ENCODE results near the gene LRRC28.

LRRC28 gene

DNA sequence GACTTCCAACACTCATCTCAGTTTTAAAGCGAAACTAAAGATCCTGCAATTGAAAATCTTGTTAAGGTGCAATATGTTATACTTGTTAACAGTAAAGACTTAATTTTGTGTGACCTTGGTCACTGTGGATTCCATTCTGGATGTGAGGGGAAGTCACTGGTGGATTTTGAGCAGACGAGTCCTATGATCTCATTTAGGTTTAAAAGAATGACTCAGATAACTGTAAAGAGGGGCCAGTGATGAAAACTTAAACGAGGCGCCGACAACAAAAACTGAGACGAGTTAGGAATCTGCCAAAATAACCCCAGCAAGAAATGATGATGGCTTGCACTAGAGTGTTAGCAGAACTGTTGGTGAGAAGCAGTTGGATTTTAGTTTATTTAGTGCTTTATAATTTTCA lies 56.5 kb downstream of the LRRC28 start:
- no peak for DNase-seq

DNA sequence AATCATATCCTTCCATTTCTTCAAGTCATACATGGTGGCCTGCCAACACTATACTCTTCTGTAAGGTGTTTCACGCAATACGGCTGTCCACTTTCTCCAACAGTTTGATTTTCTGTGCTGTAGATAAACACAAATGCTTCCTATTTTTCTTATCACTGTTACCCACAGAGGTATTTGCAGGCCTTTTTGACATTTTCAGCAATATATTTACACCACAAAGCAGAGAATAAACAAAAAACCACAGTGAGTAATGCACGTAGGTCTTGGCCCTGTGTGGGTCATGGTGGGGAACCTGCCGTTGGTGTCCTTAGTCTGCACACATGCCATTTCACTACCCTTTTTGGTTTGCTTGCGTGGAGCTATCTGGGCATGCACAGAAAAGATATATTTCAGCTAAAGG lies 59.5 kb downstream of the LRRC28 start:
- no peak for DNase-seq

DNA sequence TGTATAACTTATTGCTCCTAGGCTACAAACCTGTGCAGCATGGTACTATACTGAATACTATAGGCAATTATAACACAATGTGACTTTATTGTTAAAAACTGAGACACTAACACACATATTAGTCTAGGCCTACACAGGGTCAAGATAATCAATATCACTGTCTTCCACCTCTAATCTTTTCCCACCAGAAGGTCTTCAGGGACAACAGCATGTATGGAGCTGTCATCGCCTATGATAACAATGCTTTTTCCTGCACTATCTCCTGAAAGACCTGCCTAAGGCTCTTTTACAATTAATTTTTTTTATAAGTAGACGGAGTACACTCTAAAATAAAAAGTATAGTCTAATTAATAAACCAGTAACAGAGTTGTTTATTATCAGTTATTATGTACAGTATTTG lies 60.9 kb downstream of the LRRC28 start:
- DNase-seq = no peak

DNA sequence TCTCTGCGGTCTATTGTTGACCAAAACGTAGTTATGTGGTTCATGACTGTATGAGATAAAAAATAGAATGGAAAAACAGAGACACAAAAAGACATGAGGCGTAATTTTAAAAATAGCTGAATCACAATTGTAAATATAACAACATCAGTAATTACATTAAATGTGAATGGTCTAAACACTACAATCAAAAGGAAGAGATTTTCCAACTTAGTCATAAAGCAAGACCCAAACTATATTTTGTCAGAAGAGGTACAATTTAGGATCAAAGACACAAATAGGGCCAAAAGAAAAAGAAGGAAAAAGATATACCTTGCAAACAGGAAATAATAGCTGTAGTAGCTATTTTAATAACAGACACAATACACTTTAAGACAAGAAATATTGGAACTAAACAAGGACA lies 61.5 kb downstream of the LRRC28 start:
- DNase-seq = no peak

DNA sequence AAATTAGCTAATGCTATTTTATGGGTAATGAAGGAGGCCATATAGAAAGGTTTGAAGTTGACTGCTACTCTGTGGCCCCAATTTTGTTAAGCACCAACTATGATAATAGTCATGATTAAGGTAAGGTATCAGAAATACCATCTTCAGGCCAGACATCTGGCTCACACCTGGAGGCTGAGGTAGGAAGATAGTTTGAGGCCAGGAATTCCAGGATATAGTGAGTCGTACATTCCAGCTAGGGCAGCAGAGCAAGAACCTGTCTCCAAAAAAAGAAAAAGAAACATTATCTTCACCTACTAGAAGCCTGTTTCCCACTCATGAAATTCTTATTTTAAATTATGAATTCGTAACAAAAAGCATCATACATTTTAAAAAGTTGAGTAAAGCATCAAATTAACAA lies 64.4 kb downstream of the LRRC28 start:
- DNase-seq = no peak

DNA sequence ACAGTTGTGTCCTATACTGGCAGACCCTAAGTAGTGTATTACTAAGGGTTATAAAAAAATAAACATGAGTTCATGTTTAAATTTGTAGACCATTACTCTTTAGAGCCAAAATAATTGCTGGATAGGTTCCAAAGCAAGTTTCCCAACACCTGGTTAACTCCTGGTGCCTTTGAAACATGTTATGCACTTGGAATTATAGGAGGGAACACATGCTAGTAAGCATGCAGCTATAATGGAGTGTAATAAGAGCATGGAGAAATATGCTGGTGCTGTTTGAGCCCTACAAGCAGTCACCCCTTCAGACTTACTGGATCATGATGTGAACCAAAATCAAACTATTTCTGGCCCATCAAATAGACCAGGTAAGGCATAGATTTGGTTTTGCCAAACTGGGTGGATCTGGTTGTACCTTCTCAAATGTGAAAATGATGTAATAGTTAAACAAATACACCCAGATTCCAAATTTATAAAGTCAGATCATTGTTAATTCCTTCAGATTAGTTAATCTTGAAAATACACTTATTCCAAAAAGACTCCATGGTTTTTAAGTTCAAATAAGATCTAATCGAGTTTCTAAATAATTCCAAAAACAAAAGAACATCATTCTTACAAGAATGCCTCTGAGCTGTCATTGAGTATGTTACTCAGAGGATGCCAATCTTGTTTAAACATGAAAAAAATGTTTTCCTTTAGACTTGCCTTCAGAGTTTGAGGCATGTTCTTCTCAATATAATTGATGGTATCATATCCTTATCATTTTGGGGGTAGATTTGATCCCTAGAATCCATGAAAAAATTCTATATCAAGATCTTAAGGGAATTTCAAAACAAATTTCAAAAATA lies 69.3 kb downstream of the LRRC28 start:
- no peak for DNase-seq

DNA sequence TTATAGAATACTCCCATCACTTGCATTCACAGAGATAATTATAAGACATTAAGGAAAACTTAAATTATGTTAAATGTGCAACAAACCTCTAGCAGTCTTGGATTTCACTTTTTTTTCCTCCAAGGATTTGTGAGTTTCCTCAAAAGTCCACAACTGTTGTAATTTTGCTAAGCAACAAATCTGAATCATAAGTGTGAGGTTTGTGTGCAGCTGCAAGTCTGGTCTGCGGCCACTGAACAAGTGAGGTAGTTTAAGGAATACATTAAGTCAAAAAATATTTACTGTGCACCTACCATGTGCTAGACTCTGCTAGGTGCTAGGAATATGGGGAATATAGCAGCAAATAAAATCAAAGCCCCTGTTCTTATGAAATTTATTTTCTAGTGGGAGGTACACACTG lies 70.2 kb downstream of the LRRC28 start:
- DNase-seq = no peak

DNA sequence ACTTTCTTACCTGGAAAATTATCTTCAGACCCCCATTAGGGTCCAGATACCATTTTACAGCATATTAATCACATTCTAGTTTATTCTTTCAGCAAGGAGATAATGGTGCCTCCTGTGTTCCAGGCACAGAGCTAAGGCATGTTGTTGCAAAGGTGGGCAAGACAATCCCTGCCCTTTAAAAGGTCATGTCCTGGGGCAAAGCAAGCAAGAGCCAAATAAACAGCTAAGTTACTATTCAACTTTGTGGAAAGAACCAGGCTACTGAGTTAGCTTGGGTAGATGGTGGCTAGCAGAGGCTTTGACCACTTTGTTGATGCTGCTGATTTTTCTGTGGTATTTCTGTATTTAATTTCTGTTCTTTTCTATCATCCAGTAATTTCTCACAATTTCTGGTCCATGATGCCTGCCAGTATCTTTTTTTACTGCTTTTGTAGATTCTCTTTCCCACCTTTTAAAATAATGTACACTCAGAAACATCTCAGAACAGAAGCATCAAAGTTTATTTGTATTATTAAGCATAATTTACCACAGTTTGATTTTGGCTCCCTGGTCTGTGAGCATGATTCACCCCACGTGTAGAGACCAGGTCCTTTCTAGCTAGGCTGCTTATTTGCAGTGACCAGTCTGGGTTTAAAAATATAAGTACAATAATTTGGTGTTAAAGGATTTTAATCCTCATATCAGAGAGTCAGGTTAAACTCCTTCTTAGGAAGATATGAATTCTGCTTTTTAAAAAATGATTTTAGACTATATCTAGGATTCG lies 71.5 kb downstream of the LRRC28 start:
- no peak for DNase-seq

DNA sequence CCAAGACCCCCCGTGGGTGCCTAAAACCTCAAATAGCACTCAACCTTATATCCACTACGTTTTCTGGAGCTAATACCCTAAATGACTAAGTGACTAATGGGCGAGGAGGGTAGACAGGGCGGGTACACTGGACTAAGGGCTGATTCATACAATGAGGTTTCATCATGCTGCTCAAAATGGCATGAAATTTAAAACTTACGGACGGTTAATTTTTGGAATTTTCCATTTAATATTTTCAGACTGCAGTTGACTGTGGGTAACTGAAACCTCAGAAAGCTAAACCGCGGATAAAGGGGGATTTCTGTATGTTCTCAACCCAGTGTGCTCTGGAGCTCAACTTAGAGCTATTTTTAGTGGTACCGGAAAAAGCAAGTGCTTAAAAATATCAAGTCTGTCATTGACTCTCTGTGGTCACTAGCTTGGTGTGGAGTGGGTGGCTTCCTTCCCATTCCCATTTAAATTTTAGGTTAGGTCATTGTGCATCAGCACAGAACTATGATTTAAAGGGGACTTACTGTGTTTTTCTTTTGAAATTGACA lies 72.9 kb downstream of the LRRC28 start:
- no peak for DNase-seq

DNA sequence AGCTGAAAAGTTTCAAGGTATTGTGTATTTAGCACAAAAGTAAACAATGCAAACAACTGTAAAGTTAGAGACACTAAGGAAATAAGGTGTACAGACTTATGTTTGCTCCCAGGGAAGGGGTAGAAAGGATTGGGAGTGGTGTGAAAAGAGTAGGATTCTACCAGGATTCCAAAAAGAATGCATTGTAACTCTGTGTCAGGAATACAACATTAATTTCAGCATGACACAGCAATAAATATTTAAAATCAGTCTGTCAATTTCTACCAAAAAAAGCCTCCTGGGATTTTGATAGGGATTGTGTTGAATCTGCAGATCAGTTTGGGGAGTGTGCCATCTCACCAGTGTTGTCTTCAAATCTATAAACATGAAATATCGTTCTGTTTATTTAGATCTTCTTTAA lies 73.4 kb downstream of the LRRC28 start:
- DNase-seq = no peak

DNA sequence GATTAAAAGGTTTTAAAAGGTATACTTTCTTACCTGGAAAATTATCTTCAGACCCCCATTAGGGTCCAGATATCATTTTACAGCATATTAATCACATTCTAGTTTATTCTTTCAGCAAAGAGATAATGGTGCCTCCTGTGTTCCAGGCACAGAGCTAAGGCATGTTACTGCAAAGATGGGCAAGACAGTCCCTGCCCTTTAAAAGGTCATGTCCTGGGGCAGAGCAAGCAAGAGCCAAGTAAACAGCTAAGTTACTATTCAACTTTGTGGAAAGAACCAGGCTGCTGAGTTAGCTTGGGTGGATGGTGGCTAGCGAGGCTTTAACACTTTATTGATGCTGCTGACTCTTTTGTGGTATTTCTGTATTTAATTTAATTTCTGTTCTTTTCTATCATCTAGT lies 75.0 kb downstream of the LRRC28 start:
- no peak for DNase-seq

DNA sequence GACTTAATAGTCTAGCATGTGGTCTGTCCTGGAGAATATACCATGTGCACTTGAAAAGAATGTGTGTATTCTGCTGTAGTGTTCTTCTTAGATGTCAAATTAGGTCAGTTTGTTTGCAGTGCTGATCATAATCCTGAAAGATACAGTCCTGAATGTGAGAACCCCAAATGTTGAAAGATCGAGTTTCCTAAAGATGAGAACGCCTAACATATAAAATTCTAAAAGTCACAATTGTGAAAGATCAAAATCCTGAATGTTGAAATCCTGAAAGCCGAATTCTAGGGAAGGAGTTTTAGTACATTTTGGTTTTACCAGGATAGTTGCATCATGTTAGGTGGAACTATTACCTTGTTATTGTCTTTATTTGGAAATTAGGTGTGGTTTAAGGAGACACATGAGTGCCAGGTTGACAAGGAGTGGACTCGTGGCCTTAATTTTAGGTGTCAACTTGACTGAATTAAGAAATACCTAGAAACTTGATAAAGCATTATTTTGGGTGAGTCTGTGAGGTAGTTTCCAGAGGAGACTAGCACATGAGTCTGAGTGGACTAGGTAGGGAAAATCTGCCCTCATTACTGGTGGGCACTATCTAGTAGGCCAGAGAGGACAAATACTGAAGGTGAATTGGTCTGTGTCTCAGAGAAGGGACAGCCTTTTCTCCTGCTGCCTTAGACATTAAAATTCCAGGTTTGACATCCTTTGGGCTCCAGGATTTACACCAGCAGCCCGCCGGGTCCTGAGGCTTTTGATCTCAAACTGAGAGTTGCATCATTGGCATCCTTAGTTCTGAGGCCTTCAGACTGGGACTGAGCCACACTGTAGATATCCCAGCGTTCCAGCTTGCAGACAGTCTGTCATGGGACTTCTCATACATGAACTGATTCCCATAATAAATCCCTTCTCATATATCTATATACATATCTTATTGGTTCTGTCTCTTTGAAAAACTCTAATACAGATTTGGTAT lies 77.1 kb downstream of the LRRC28 start:
- no peak for DNase-seq

DNA sequence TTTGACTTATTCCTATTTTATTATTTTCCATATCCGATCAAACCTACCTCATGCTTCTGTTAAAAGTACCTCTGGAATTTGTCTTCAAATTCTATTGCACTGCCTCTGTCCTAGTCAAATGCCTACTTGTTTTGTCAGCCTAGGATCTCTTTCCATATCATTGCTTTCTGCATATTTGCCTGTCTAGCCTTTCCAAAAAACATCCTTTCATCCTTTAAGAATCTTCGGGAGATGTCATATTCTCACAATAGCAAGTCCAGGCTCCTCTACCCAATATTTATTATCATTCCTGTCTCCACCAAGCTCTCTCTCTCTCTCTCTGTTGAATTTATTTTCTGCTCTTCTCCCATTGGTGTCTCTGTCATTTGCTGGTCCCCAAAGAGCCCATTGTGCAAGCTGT lies 80.1 kb downstream of the LRRC28 start:
- DNase-seq = no peak

DNA sequence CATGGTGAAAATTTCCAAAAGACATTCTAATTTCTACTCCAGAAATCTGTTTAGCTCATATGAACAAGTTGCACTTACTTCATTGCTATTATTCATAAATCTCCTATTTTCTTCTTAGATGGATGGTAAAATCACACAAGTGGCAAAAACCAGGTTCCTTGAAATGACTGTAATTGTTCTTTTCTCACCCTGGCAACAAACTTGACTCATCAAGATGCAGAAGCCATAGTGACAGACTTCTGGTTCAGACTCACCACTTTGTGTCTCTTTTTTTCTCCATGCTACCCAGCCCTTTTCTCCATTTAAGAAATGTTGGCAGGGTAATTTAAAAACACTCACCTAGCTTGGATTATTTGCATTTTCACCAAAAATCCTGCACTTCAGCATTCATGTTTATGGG lies 82.1 kb downstream of the LRRC28 start:
- DNase-seq = no peak

DNA sequence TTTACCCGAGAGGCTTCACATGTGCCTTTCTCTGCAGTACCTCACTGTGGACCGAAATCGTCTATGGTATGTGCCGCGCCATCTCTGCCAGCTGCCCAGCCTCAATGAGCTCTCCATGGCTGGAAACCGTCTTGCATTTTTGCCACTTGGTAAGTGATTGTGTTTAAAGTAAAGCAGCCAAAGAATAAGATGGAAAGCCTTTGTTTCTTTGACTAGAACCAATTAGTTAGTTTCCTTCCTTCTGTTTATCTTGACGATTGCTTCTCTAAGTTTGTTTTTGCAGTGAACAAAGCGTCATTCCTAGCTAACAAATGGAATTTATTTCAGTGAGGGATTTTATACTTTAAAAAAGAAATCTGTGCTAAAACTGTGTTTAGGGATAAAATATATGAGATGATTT lies 82.7 kb downstream of the LRRC28 start:
- DNase-seq = no peak

DNA sequence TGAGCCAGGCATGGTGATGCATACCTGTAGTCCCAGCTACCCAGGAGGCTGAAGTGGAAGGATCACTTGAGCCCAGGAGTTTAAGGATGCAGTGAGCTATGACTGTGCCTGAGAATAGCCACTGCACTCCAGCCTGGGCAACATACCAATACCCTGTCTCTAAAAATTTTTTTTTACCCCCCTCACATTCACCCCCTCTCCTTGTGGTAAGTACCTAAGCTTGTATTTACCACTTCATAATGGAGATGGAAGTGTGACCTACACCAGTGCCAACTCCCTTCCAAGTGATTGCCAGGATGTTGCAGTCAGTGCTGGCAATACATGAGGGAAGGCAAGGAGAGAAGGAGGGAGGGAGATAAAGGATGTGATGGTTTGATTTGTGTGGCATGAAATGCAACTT lies 84.2 kb downstream of the LRRC28 start:
- no peak for DNase-seq

DNA sequence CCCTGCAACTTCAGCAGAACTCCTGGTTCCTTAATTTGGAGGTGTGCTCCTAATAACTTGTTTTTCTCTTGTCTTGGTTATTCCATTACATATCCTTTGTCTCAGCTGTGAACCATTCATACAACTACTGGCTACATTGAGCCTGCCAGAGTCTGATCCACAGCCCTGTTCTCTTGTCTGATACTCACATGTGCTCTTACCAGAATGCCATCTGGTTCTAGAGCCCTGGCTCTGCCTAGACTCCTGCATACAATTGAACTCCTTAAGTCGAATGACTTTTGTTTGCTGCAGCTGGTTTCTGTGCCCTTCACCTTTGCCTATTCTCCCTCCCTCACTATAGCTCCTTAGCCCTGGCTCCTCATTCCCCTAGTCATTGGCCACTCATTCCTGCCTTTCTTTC lies 85.5 kb downstream of the LRRC28 start:
- DNase-seq = no peak

DNA sequence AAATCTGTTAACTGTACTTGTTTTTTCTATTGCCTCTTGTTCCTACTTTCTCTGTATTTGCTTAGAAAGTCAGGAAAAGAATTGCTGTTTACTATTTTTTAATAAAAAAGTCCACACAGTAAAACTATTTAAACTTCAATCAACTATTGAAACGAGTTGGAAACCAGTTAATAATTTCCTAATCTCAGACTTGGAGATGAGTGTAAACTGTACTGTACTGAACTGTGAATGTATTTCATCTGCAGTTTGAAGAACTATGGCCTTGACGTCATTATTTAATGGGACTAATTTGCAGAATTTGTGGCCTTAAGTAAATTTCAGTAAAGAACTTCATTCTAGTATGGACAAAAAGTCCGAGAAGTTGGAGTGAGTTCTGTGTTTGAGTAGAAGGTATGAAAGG lies 89.1 kb downstream of the LRRC28 start:
- DNase-seq = no peak

DNA sequence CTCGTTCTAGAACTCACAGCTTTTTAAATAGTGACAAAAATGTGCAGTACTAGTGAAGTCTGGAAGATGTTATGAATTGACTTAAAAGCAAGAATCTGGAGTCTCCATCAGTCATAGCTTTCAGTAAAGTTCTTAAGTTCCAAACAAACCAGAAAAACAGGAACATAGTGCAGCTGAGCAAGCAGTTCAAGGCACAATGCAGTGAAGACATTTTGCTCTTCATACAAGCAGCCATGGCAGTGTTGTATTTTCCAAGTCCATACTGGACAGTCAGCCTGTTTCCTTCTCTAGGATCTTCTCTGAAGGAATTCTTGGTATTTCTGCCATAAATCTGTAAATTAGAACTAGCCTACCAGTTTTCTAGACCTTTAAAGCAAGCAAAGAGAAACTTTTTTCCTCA lies 90.5 kb downstream of the LRRC28 start:
- no peak for DNase-seq

DNA sequence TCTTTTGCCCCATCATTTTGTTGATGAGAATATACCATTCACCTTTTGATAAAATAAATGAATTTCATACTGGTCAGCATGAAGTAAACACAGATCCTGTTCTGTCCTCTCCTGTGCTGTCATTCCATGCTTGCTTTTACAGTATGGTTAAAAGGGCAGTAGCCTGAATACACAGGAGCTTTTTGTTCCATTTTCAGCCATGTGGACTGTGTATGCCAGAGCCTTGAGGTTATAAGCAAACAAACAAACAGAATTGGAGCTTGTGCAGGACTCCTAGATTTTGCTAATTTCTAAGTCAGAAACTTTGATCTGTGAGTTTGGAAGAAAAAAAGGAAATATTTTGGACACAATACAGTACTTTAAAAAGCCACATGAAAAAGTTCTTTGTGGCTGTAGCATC lies 91.9 kb downstream of the LRRC28 start:
- DNase-seq = no peak

DNA sequence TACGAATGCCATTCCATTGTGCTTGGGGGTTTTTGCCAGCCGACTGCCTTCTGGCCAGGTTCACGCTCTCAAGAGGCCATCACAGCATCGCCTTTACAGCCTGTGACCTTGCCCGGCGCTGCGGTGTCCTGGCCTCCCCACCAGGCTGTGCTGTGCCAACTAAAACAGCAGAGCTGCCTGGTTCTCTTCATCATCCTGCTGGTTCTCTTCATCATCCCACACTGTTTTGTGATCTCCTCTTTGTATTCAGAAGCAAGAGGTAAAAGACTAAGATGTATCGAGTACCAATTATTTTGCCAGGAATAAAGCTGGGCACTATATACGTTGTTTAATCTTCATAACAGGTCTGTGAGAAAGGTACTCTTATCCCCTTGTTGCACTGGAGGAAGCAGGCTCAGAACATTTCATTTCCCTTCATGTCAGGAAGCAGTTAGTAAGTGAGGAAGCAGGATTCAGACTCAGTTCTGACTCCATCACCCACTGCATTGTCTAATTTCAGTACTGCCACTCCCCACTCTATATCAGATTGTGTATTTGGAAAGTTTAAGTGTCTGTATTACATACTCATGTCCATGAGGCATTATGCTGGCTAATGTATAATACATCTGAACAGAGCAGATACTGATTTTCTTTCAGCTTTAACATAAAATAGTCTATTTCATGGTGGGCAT lies 92.7 kb downstream of the LRRC28 start:
- DNase-seq = no peak

DNA sequence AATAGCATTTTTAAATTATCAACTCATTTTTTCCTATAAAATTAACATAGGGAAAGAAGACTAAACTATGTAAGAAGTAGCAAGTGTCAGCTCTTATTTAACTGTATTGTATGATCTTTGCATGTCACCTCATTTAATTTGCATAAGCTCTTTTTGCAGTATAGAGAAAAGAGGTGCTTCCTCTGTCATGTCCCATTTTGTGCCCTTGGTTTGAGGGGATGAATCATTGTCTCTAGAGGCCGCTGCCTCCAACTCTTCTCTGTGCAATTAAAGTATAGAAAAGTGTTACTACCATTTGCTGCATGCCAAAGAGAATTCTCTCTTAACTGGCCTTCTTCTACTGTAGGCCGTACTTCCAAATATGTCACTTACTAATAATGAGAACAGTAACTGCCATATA lies 93.4 kb downstream of the LRRC28 start:
- DNase-seq = no peak

DNA sequence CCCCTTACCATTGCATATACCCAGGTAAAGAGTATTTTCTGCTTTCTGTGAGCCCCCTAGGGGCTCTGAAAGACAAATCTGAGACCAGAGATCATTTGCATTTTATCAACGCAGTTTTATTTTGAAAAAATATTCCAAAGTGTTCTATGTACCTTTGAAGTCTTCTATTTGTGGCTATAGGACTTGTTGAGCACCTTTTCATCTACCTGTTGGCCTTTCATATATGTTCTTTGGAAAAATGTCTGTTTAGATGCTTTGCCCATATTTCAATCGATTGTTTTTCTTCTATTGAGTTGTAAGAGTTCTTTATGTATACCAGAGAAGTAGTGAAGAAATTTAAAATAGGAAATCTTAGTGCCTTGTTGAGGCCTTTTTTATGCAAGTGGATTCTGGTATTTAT lies 94.0 kb downstream of the LRRC28 start:
- DNase-seq = no peak
